GM18951 (cell line): ENCODE data around the gene PPFIA4.

Experiments used
- POLR2A ChIP-seq: IDR thresholded peaks from 4 replicates; pipeline ENCODE4 v1.6.1; 2011; ENCODE audit warnings: mild to moderate bottlenecking; ENCODE audit not compliant: insufficient read length, insufficient read depth; ENCODE audit errors: extremely low read depth
- in situ Hi-C: fragments of 300-500 bp; cut with MboI; formaldehyde crosslinking; loops from one replicate; pipeline ENCODE4 v1.12.0; 2022; ENCODE audit warnings: low sequenced_read_pairs, mixed read lengths, inconsistent platforms; ENCODE audit not compliant: unreplicated experiment

The PPFIA4 gene

GRCh38 chr1:203126151-203126865 is 100.0 kb downstream of the PPFIA4 start:
- in situ Hi-C loops: no loop called here
- TF ChIP-seq POLR2A: no peak

GRCh38 chr1:203126866-203127665 is 100.8 kb downstream of the PPFIA4 start:
- TF ChIP-seq POLR2A: no peak
- in situ Hi-C loops: no loop called here

GRCh38 chr1:203127666-203128430 is 101.6 kb downstream of the PPFIA4 start, which contains the start of gene ADORA1:
Gene ADORA1 (plus strand): TSS chr1:203127726. CDS start chr1:203128842, 1,116 bp downstream.
- in situ Hi-C loops: no loop called here
- no peak for TF ChIP-seq POLR2A

- no peak for TF ChIP-seq POLR2A
- in situ Hi-C loops: no loop called here
Measured at GRCh38 chr1:203128431-203128715, 102.1 kb downstream of the PPFIA4 start.
